GM12878 (cell line): Measurements from ENCODE around the gene ADM2. TPM values are rescaled to one million over a fixed set of nuclear protein-coding genes. Genes with fewer than 3 reads are reported as not detected.

Source experiments
- ATAC-seq: fragments of 200-7000 bp; cut with Tn5 transposase; 3 replicates; pipeline ENCODE4 v1.9.1; 2020; ENCODE audit warnings: mild to moderate bottlenecking, moderate library complexity
- BruUV-seq: library from RNA; stranded (reverse); fragments of 400-500 nt; replicated peaks from 2 replicates; lab custom pipeline; 2021; lab: Mats Ljungman, UMichigan
- CTCF ChIA-PET: fragments of 300-600 bp; sonication (Branson Sonifier 250); formaldehyde crosslinking; extraction: SDS; loops from one replicate; lab custom pipeline; 2021; ENCODE audit warnings: inconsistent platforms; lab: Yijun Ruan, JAX
- POLR2A ChIA-PET: fragments of 350-600 bp; formaldehyde crosslinking; extraction: SDS; loops from one replicate; lab custom pipeline; 2021; ENCODE audit warnings: inconsistent platforms; lab: Charles Lee
- RAD21 ChIA-PET: fragments of 300-600 bp; sonication (Branson Sonifier 250); formaldehyde crosslinking; loops from one replicate; lab custom pipeline; 2023; ENCODE audit warnings: antibody characterized with exemption; ENCODE audit not compliant: unreplicated experiment; lab: Charles Lee
- SMC1A ChIA-PET: fragments of 300-600 bp; sonication (Branson Sonifier 250); formaldehyde crosslinking; loops from one replicate; lab custom pipeline; 2023; ENCODE audit not compliant: unreplicated experiment, uncharacterized antibody; lab: Charles Lee
- DNase-seq: peaks from one replicate; pipeline ENCODE4 v3.0.0-alpha.2; 2011; ENCODE audit warnings: low read depth, low spot score
- FAIRE-seq: peaks from 3 replicates; lab custom pipeline; 2011; peaks lifted over from hg19 to GRCh38; lab: Jason Lieb, UNC
- H2AFZ ChIP-seq: 2 replicates; pipeline ENCODE4 v1.6.0; 2011; ENCODE audit warnings: low read depth, low read length, control low read depth; ENCODE audit not compliant: control insufficient read depth
- H3K27ac ChIP-seq: 2 replicates; pipeline ENCODE4 v1.5.1; 2011; ENCODE audit warnings: control low read depth; ENCODE audit not compliant: control insufficient read depth, insufficient read depth
- H3K27me3 ChIP-seq, 2 experiments: replicated peaks in 1 of 2; 2 replicates each; pipeline versions ENCODE4 v1.6.0 to v1.6.1; 2011; ENCODE audit warnings: low read length in 1 of 2; ENCODE audit not compliant: control insufficient read depth in 2 of 2, insufficient read depth in 2 of 2
- H3K36me3 ChIP-seq, 2 experiments: 2 replicates each; pipeline ENCODE4 v1.5.1; 2011; ENCODE audit warnings: low read length in 1 of 2; ENCODE audit not compliant: control insufficient read depth in 2 of 2, insufficient read depth in 2 of 2
- H3K4me1 ChIP-seq: 2 replicates; pipeline ENCODE4 v1.6.1; 2011; ENCODE audit warnings: mild to moderate bottlenecking, low read length, moderate library complexity, mixed read lengths; ENCODE audit not compliant: control insufficient read depth, insufficient read depth
- H3K4me2 ChIP-seq: 2 replicates; pipeline ENCODE4 v1.6.0; 2011; ENCODE audit warnings: control low read depth; ENCODE audit not compliant: control insufficient read depth, insufficient read depth
- H3K4me3 ChIP-seq: fragments of 200-600 bp; sonication (generic); 2 replicates; pipeline ENCODE4 v1.5.1; 2016
- H3K79me2 ChIP-seq: 2 replicates; pipeline ENCODE4 v1.6.0; 2011; ENCODE audit warnings: low read length; ENCODE audit not compliant: control insufficient read depth, insufficient read depth
- H3K9ac ChIP-seq: 2 replicates; pipeline ENCODE4 v1.8.0; 2011; ENCODE audit warnings: low read length, control low read depth, mixed read lengths; ENCODE audit not compliant: control insufficient read depth, insufficient read depth
- H3K9me3 ChIP-seq: replicated peaks from 3 replicates; pipeline ENCODE4 v1.5.1; 2011; ENCODE audit warnings: mild to moderate bottlenecking, low read length; ENCODE audit not compliant: control insufficient read depth, insufficient read depth
- H4K20me1 ChIP-seq: 2 replicates; pipeline ENCODE4 v1.6.0; 2011; ENCODE audit not compliant: control insufficient read depth, insufficient read depth
- HDAC2 ChIP-seq: fragments of 200-600 bp; sonication (generic); IDR thresholded peaks from 2 replicates; pipeline ENCODE4 v1.6.1; 2017
- POLR2AphosphoS5 ChIP-seq: IDR thresholded peaks from 2 replicates; pipeline ENCODE4 v1.6.1; 2011; ENCODE audit warnings: mild to moderate bottlenecking, low read length, inconsistent platforms
- ZNF274 ChIP-seq: IDR thresholded peaks from one replicate; pipeline ENCODE4 v1.8.0; 2011; ENCODE audit not compliant: insufficient read length, insufficient read depth
- WGBS: methylation state at CpG from one replicate; pipeline ENCODE4 v1.1.6; 2016; ENCODE audit warnings: low lambda C conversion rate; ENCODE audit not compliant: insufficient replicate concordance, insufficient coverage; ENCODE audit errors: missing lambda C conversion rate; 5-methylcytosine and 5-hydroxymethylcytosine counted together
- in situ Hi-C: fragments of 300-500 bp; cut with MboI; formaldehyde crosslinking; loops from 9 replicates; pipeline ENCODE4 v1.14.3; 2018; ENCODE audit warnings: mixed read lengths
- intact Hi-C: fragments of 100-400 bp; cut with micrococcal nuclease; formaldehyde crosslinking; loops from one replicate; pipeline ENCODE4 v1.14.2; 2022; ENCODE audit not compliant: unreplicated experiment
- polyA plus RNA-seq, 11 experiments: library from polyadenylated mRNA; depleted of rRNA in 4 of 11; unstranded in 6 of 11; stranded (reverse) in 5 of 11; fragments of >200 nt; fragmentation: Nextera tagmentation in 4 of 11; fragmentation: Illumina TruSeq in 1 of 11; extraction: Ambion mirVana in 4 of 11; extraction: Trizol in 1 of 11; gene quantifications; 1 replicate in 1 of 11; 2 replicates in 10 of 11; pipeline versions ENCODE4 v1.2.1 to v1.2.3, GENCODE V29; 2011 to 2016; ENCODE audit warnings: inconsistent platforms in 2 of 11, missing spikeins in 2 of 11, low read depth in 1 of 11
- total RNA-seq, 4 experiments: library from RNA; depleted of rRNA in 3 of 4; stranded (reverse); fragments of >200 nt in 3 of 4; fragmentation: Illumina TruSeq in 1 of 4; extraction: Trizol in 1 of 4; gene quantifications; 2 replicates each; pipeline versions ENCODE4 v1.2.1 to v1.2.3, GENCODE V29; 2013 to 2021
- TF ChIP-seq, protein P1 (sequence below): IDR thresholded peaks from 2 replicates; pipeline ENCODE4 v1.6.1; 2011; ENCODE audit warnings: borderline replicate concordance, low read depth, mild to moderate bottlenecking, moderate library complexity, low read length; ENCODE audit not compliant: insufficient read depth, poor library complexity, severe bottlenecking

The ADM2 gene
- total and polyA plus RNA-seq, 10 of the 15 experiments (the other 5 are each of a cell fraction or from before 2014, with no cell fraction given): 0.02 to 0.33 (median 0.12) TPM; not detected in 2

DNA sequence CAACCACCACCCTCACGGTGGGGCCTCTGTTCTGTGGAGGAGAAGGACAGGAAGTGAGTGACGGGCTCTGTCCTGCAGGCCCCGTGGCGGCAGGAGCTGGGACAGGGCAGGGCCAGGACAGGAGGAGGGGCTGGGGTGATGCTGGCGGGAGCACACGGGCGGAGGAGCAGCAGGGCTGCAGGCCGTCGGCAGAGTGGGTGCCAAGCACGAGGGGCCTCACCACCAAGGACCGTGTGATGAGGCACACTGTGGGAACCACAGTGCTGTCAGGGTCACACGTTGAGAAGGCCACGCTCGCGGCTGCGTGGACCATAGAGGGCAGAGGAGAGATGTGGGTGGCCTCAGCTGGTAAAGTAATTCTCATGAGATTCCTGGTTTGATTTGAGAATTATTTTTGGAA lies 35.5 kb downstream of the ADM2 start:
- ChIA-PET POLR2A (interaction anchor here (0.5 kb wide), 1 partner anchor 26 kb away, joined by 3 read pairs; no protein-coding TSS in a partner anchor), SMC1A (no interaction called here), CTCF (no interaction called here), RAD21 (interaction anchor here (1.3 kb wide), 1 partner anchor 9 kb away, joined by 3 read pairs; no protein-coding TSS in a partner anchor)
- H3K4me3 ChIP-seq: no peak overlapping the region
- peaks cover 5 to 31% of the 10 kb centered on the region in 2 experiments; a peak in 3 of 4 replicates for H3K36me3 ChIP-seq
- intact Hi-C loops: no loop called here
- H4K20me1 ChIP-seq: no peaks in the 10 kb centered on the region
- no peak overlapping the region for H3K27ac ChIP-seq
- no TSS peak for BruUV-seq
- DNase-seq (no peak), ATAC-seq (no peak), FAIRE-seq (no peak)
- H3K27me3 ChIP-seq: no peaks in the 10 kb centered on the region
- peaks cover 21% of the 10 kb centered on the region for H3K79me2 ChIP-seq
- 85% methylated on average over 16 of the region's 16 CpGs for WGBS
- H2AFZ ChIP-seq: no peak overlapping the region
- H3K4me1 ChIP-seq: no peaks in the 10 kb centered on the region; the same call in 1 of the 2 replicates
- no peak for TF ChIP-seq ZNF274
- TF ChIP-seq POLR2AphosphoS5: 0 out of 2 replicates have a peak, but pooled peaks have one; percentile 1
- TF ChIP-seq HDAC2: no peak
- TF ChIP-seq, protein P1, sequence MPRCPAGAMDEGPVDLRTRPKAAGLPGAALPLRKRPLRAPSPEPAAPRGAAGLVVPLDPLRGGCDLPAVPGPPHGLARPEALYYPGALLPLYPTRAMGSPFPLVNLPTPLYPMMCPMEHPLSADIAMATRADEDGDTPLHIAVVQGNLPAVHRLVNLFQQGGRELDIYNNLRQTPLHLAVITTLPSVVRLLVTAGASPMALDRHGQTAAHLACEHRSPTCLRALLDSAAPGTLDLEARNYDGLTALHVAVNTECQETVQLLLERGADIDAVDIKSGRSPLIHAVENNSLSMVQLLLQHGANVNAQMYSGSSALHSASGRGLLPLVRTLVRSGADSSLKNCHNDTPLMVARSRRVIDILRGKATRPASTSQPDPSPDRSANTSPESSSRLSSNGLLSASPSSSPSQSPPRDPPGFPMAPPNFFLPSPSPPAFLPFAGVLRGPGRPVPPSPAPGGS: no peak
- in situ Hi-C loops: no loop called here
- H3K4me2 ChIP-seq: no peak overlapping the region
- H3K9ac ChIP-seq: no peak overlapping the region
- H3K9me3 ChIP-seq: no peaks in the 10 kb centered on the region
